Transverse colon (tissue), 4 donors: Measurements from ENCODE around the gene MEG3. TPM values are rescaled to one million over a fixed set of nuclear protein-coding genes. Genes with fewer than 3 reads are reported as not detected.

ENCODE experiments used
- DNase-seq: peaks from one replicate; pipeline ENCODE4 v3.0.0-alpha.2; 2019
- H3K27ac ChIP-seq, 4 donors: fragments of 200-600 bp; sonication (generic); 2 replicates each; pipeline ENCODE4 v1.5.1; 2016 to 2018; ENCODE audit warnings: inconsistent platforms in 4 of 4
- H3K27me3 ChIP-seq: fragments of 200-600 bp; sonication (generic); 2 replicates; pipeline ENCODE4 v1.5.1; 2017; ENCODE audit warnings: inconsistent platforms
- H3K36me3 ChIP-seq, 4 donors: fragments of 200-600 bp; sonication (generic); 2 replicates each; pipeline ENCODE4 v1.5.1; 2017 to 2019; ENCODE audit warnings: inconsistent platforms in 4 of 4
- H3K4me1 ChIP-seq, 4 donors: fragments of 200-600 bp; sonication (generic); 2 replicates each; pipeline ENCODE4 v1.5.1; 2017 to 2020; ENCODE audit warnings: inconsistent platforms in 4 of 4
- H3K4me3 ChIP-seq, 4 donors: fragments of 200-600 bp; sonication (generic); 1 replicate in 1 of 4; 2 replicates in 3 of 4; pipeline versions ENCODE4 v1.5.1 to v1.6.1; 2017 to 2019; ENCODE audit warnings: inconsistent platforms in 4 of 4
- H3K9me3 ChIP-seq, 2 donors: fragments of 200-600 bp; sonication (generic); 2 replicates each; pipeline ENCODE4 v1.5.1; 2017 to 2019; ENCODE audit warnings: inconsistent platforms in 2 of 2
- CTCF ChIP-seq, 5 experiments: fragments of 200-600 bp in 3 of 5; fragments of 450-650 bp in 2 of 5; sonication (generic) in 3 of 5; IDR thresholded peaks; 1 replicate in 2 of 5; 2 replicates in 3 of 5; pipeline ENCODE4 v1.5.1; 2016 to 2017; ENCODE audit warnings: antibody characterized with exemption in 5 of 5, inconsistent platforms in 3 of 5, mild to moderate bottlenecking in 2 of 5, moderate library complexity in 1 of 5
- EP300 ChIP-seq: sonication (generic); formaldehyde crosslinking; IDR thresholded peaks from one replicate; pipeline ENCODE4 v1.6.1; 2017; ENCODE audit warnings: antibody characterized with exemption, low read depth
- POLR2A ChIP-seq: fragments of 450-650 bp; IDR thresholded peaks from one replicate; pipeline ENCODE4 v1.6.1; 2016; ENCODE audit warnings: antibody characterized with exemption, mild to moderate bottlenecking, moderate library complexity
- POLR2AphosphoS5 ChIP-seq, 3 donors: sonication (generic); formaldehyde crosslinking; IDR thresholded peaks; one replicate each; pipeline ENCODE4 v1.6.1; 2016; ENCODE audit warnings: antibody characterized with exemption in 3 of 3
- WGBS, 2 donors: methylation state at CpG; one replicate each; pipeline ENCODE4 v1.1.5; 2018; ENCODE audit warnings: low coverage in 1 of 2; 5-methylcytosine and 5-hydroxymethylcytosine counted together
- in situ Hi-C, 4 donors: fragments of 200-750 bp; cut with MboI; loops; one replicate each; pipeline versions ENCODE4 v1.15.0 to v1.15.1; 2017; ENCODE audit warnings: low sequenced_read_pairs in 3 of 4, low pct_ligation_motif_present in 1 of 4, low pct_unique_long_range_greater_than_20kb in 1 of 4
- intact Hi-C: fragments of 100-400 bp; cut with DNase I; formaldehyde crosslinking; loops from one replicate; pipeline ENCODE4 v1.15.1; 2023; ENCODE audit warnings: low total_unique reads
- total RNA-seq, 4 donors: library from RNA; depleted of rRNA; stranded (reverse); fragments of >200 nt; gene quantifications; one replicate each; pipeline ENCODE4 v1.1.0, GENCODE V29; 2016

MEG3 gene
- total RNA-seq, 4 donors from 2014 or later = 10.6 to 156 (median 40.1) TPM

GRCh38 chr14:100806386-100806785, 19.5 kb upstream of the MEG3 start:
- in situ Hi-C loops = no loop called here

GRCh38 chr14:100807496-100807895, 18.4 kb upstream of the MEG3 start:
- H3K9me3 ChIP-seq = peaks cover 3 to 13% of the 10 kb centered on the region in 2 donors
- 88 to 90% methylated on average over 3 to 14 of the region's 14 CpGs for WGBS, 2 donors
- H3K27ac ChIP-seq = no peak overlapping the region
- in situ Hi-C loops (no loop called here), intact Hi-C loops (no loop called here)
- H3K27me3 ChIP-seq = no peaks in the 10 kb centered on the region
- H3K4me1 ChIP-seq = no peaks in the 10 kb centered on the region
- no peaks in the 10 kb centered on the region for H3K36me3 ChIP-seq
- TF ChIP-seq CTCF (IDR thresholded peaks at IDR 0.05) = no peak
- no peak for TF ChIP-seq EP300
- TF ChIP-seq POLR2AphosphoS5 (IDR thresholded peaks at IDR 0.05) = no peak
- no peak for TF ChIP-seq POLR2A
- H3K4me3 ChIP-seq = no peak overlapping the region
- no peak for DNase-seq

More at GRCh38 chr14:100806386-100806785, 19.5 kb upstream of the MEG3 start:
- intact Hi-C loops = no loop called here
- H3K9me3 ChIP-seq = peaks cover 3 to 12% of the 10 kb centered on the region in 2 donors
- no peak for DNase-seq
- H3K4me3 ChIP-seq = no peak overlapping the region
- no peaks in the 10 kb centered on the region for H3K4me1 ChIP-seq
- H3K36me3 ChIP-seq = no peaks in the 10 kb centered on the region
- TF ChIP-seq EP300 (no peak), POLR2A (no peak), POLR2AphosphoS5 (IDR thresholded peaks at IDR 0.05) (no peak), CTCF (IDR thresholded peaks at IDR 0.05) (no peak)
- WGBS, 2 donors = 90 to 92% methylated on average over 2 to 9 of the region's 9 CpGs
- no peaks in the 10 kb centered on the region for H3K27me3 ChIP-seq
- no peak overlapping the region for H3K27ac ChIP-seq

- TF ChIP-seq POLR2AphosphoS5 (IDR thresholded peaks at IDR 0.05) (no peak), EP300 (no peak), POLR2A (no peak), CTCF (IDR thresholded peaks at IDR 0.05) (no peak)
- H3K27me3 ChIP-seq = no peaks in the 10 kb centered on the region
- H3K36me3 ChIP-seq = no peaks in the 10 kb centered on the region
- no peaks in the 10 kb centered on the region for H3K4me1 ChIP-seq
- no peak for DNase-seq
- peaks cover 3 to 13% of the 10 kb centered on the region in 2 donors for H3K9me3 ChIP-seq
- intact Hi-C loops (no loop called here), in situ Hi-C loops (no loop called here)
- H3K4me3 ChIP-seq = no peak overlapping the region
- WGBS, 2 donors = 80 to 87% methylated on average over 1 to 16 of the region's 16 CpGs
- H3K27ac ChIP-seq = no peak overlapping the region
Observed at GRCh38 chr14:100807979-100808734, 17.8 kb upstream of the MEG3 start.

GRCh38 chr14:100810435-100810834, 15.5 kb upstream of the MEG3 start:
- in situ Hi-C loops = no loop called here
- WGBS, 2 donors = 75 to 79% methylated on average over 2 to 6 of the region's 7 CpGs
- Histone ChIP-seq H3K4me3 (no peak overlapping the region), H3K36me3 (no peaks in the 10 kb centered on the region), H3K27ac (no peak overlapping the region), H3K9me3 (peaks cover 3 to 13% of the 10 kb centered on the region in 2 donors), H3K4me1 (no peaks in the 10 kb centered on the region), H3K27me3 (no peaks in the 10 kb centered on the region)
- no peak for DNase-seq
- no peak for TF ChIP-seq POLR2A
- TF ChIP-seq CTCF (IDR thresholded peaks at IDR 0.05) = no peak
- TF ChIP-seq POLR2AphosphoS5 (IDR thresholded peaks at IDR 0.05) = no peak
- TF ChIP-seq EP300 = no peak
- intact Hi-C loops = no loop called here
